HepG2 (cell line): Measurements from ENCODE around the gene TMEM270. TPM values are rescaled to one million over a fixed set of nuclear protein-coding genes. Genes with fewer than 3 reads are reported as not detected.

Experiments
- GMEB2 ChIP-seq: IDR thresholded peaks from 2 replicates; pipeline ENCODE4 v1.6.1; 2016; ENCODE audit warnings: missing biosample characterization, missing genetic modification reagents, low read depth
- HMGA1 ChIP-seq: sonication (generic); formaldehyde crosslinking; conservative IDR thresholded peaks from 2 replicates; pipeline ENCODE4 v1.4.0; 2020; ENCODE audit warnings: missing genetic modification reagents
- HNF4A ChIP-seq: sonication (generic); formaldehyde crosslinking; IDR thresholded peaks from 2 replicates; pipeline ENCODE4 v1.4.0; 2020; ENCODE audit warnings: missing genetic modification reagents
- MIER2 ChIP-seq: IDR thresholded peaks from 2 replicates; pipeline ENCODE4 v1.6.1; 2016; ENCODE audit warnings: missing biosample characterization, missing genetic modification reagents
- MYNN ChIP-seq: sonication (generic); formaldehyde crosslinking; IDR thresholded peaks from 2 replicates; pipeline ENCODE4 v1.4.0; 2020; ENCODE audit warnings: mild to moderate bottlenecking, low read depth, missing genetic modification reagents
- NR2F6 ChIP-seq, 2 experiments: IDR thresholded peaks; 2 replicates each; pipeline ENCODE4 v1.6.1; 2016; ENCODE audit warnings: antibody characterized with exemption in 1 of 2, mild to moderate bottlenecking in 1 of 2
- SRSF1 ChIP-seq: fragments of 200-400 bp; formaldehyde crosslinking; optimal IDR thresholded peaks from 2 replicates; pipeline ENCODE3; 2017; ENCODE audit warnings: mild to moderate bottlenecking, low read depth, low read length, moderate library complexity
- TP53 ChIP-seq: sonication (generic); formaldehyde crosslinking; conservative IDR thresholded peaks from 2 replicates; pipeline ENCODE4 v1.4.0; 2020; ENCODE audit warnings: missing genetic modification reagents
- ZBTB39 ChIP-seq: sonication (generic); formaldehyde crosslinking; IDR thresholded peaks from 2 replicates; pipeline ENCODE4 v1.5.0; 2020; ENCODE audit warnings: missing genetic modification reagents
- ZNF234 ChIP-seq: sonication (generic); formaldehyde crosslinking; conservative IDR thresholded peaks from 2 replicates; pipeline ENCODE4 v1.5.1; 2020; ENCODE audit warnings: mild to moderate bottlenecking, missing genetic modification reagents
- ZNF264 ChIP-seq: sonication (generic); formaldehyde crosslinking; IDR thresholded peaks from 2 replicates; pipeline ENCODE4 v1.4.0; 2020; ENCODE audit warnings: missing genetic modification reagents
- ZNF383 ChIP-seq: sonication (generic); formaldehyde crosslinking; IDR thresholded peaks from 2 replicates; pipeline ENCODE4 v1.4.0; 2020; ENCODE audit warnings: missing genetic modification reagents, mild to moderate bottlenecking, borderline replicate concordance
- ZSCAN12 ChIP-seq: sonication (generic); formaldehyde crosslinking; IDR thresholded peaks from 2 replicates; pipeline ENCODE4 v1.9.0; 2021; ENCODE audit warnings: mild to moderate bottlenecking, missing genetic modification reagents
- ZZZ3 ChIP-seq: sonication (generic); formaldehyde crosslinking; IDR thresholded peaks from 2 replicates; pipeline ENCODE4 v1.4.0; 2020; ENCODE audit warnings: missing genetic modification reagents, mild to moderate bottlenecking, borderline replicate concordance
- polyA plus RNA-seq, 8 experiments: library from polyadenylated mRNA; depleted of rRNA in 3 of 8; stranded (reverse) in 7 of 8; unstranded in 1 of 8; fragments of >200 nt; fragmentation: Illumina TruSeq in 4 of 8; extraction: Trizol in 4 of 8; gene quantifications; 2 replicates each; pipeline versions ENCODE4 v1.2.1 to v1.2.3, GENCODE V29; 2011 to 2016; ENCODE audit warnings: low read depth in 4 of 8, missing spikeins in 1 of 8, mixed read lengths in 1 of 8; ENCODE audit not compliant: insufficient read depth in 1 of 8
- total RNA-seq, 5 experiments: library from RNA; depleted of rRNA; stranded (reverse); fragments of >200 nt; fragmentation: Illumina TruSeq; extraction: Trizol; gene quantifications; 2 replicates each; pipeline ENCODE4 v1.2.3, GENCODE V29; 2016; ENCODE audit warnings: low read depth in 1 of 5
- TF ChIP-seq, protein P1 (sequence below): sonication (generic); formaldehyde crosslinking; conservative IDR thresholded peaks from 2 replicates; pipeline ENCODE4 v1.4.0; 2020; ENCODE audit warnings: mild to moderate bottlenecking, missing genetic modification reagents, moderate library complexity
- TF ChIP-seq, protein P2 (sequence below): sonication (generic); formaldehyde crosslinking; IDR thresholded peaks from 2 replicates; pipeline ENCODE4 v1.4.0; 2020; ENCODE audit warnings: mild to moderate bottlenecking, missing genetic modification reagents
- TF ChIP-seq, protein P3 (sequence below): fragments of 450-650 bp; IDR thresholded peaks from 2 replicates; pipeline ENCODE4 v1.6.1; 2017; ENCODE audit warnings: mild to moderate bottlenecking

TMEM270 gene
- total and polyA plus RNA-seq, 2 of the 13 experiments (the other 11 are each of a cell fraction or from before 2014, with no cell fraction given), result not detected

DNA sequence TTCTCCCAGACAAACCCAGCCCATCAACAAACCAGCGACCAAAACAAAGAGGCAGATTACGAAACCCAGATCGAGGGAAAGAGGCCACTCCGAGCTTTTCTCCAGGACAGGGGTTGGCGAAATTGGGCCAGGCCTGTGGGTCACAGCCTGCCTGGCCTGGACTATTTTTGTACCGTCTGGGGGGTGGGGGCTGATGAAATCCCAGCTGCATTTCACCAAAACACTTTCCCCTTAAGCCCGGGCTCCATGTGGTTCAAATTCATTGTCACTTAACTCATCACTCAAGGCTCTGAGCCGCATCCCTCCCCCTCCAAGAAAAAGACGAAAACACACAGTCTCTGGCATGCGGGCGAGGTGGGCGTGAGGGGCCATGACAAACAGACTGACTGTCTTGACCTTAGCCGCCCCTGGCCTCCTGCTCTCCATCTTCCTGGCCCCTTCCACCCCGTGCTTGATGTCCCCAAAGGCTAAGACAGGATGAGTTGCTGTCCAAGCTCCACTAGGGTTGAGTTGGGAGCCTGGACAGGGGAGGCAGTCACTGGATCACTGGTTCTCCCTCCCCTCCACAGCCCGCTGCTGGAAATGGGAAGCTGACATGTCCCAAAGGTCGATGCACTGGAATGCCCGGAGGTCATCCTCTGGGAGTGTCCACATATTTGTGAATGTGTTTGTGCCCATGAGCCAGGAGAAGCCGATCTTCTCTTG, 19.2 kb downstream of the TMEM270 start (continued):
- TF ChIP-seq, protein P1, sequence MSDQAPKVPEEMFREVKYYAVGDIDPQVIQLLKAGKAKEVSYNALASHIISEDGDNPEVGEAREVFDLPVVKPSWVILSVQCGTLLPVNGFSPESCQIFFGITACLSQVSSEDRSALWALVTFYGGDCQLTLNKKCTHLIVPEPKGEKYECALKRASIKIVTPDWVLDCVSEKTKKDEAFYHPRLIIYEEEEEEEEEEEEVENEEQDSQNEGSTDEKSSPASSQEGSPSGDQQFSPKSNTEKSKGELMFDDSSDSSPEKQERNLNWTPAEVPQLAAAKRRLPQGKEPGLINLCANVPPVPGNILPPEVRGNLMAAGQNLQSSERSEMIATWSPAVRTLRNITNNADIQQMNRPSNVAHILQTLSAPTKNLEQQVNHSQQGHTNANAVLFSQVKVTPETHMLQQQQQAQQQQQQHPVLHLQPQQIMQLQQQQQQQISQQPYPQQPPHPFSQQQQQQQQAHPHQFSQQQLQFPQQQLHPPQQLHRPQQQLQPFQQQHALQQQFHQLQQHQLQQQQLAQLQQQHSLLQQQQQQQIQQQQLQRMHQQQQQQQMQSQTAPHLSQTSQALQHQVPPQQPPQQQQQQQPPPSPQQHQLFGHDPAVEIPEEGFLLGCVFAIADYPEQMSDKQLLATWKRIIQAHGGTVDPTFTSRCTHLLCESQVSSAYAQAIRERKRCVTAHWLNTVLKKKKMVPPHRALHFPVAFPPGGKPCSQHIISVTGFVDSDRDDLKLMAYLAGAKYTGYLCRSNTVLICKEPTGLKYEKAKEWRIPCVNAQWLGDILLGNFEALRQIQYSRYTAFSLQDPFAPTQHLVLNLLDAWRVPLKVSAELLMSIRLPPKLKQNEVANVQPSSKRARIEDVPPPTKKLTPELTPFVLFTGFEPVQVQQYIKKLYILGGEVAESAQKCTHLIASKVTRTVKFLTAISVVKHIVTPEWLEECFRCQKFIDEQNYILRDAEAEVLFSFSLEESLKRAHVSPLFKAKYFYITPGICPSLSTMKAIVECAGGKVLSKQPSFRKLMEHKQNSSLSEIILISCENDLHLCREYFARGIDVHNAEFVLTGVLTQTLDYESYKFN (CRISPR knock-in tag), result peak; percentile 35; the same call in 1 of the 2 replicates
- TF ChIP-seq SRSF1, result no peak
- TF ChIP-seq TP53, result no peak
- TF ChIP-seq, protein P2, sequence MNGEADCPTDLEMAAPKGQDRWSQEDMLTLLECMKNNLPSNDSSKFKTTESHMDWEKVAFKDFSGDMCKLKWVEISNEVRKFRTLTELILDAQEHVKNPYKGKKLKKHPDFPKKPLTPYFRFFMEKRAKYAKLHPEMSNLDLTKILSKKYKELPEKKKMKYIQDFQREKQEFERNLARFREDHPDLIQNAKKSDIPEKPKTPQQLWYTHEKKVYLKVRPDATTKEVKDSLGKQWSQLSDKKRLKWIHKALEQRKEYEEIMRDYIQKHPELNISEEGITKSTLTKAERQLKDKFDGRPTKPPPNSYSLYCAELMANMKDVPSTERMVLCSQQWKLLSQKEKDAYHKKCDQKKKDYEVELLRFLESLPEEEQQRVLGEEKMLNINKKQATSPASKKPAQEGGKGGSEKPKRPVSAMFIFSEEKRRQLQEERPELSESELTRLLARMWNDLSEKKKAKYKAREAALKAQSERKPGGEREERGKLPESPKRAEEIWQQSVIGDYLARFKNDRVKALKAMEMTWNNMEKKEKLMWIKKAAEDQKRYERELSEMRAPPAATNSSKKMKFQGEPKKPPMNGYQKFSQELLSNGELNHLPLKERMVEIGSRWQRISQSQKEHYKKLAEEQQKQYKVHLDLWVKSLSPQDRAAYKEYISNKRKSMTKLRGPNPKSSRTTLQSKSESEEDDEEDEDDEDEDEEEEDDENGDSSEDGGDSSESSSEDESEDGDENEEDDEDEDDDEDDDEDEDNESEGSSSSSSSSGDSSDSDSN, result peak; percentile 41; the same call in 1 of the 2 replicates
- TF ChIP-seq ZNF383, result no peak
- no peak for TF ChIP-seq MYNN
- TF ChIP-seq HNF4A (CRISPR knock-in tag), result peak; percentile 76
- TF ChIP-seq NR2F6 (IDR thresholded peaks at IDR 0.05), result peak; percentile 59
- TF ChIP-seq NR2F6 (CRISPR knock-in tag; IDR thresholded peaks at IDR 0.05), result peak; percentile 81
- TF ChIP-seq, protein P3, sequence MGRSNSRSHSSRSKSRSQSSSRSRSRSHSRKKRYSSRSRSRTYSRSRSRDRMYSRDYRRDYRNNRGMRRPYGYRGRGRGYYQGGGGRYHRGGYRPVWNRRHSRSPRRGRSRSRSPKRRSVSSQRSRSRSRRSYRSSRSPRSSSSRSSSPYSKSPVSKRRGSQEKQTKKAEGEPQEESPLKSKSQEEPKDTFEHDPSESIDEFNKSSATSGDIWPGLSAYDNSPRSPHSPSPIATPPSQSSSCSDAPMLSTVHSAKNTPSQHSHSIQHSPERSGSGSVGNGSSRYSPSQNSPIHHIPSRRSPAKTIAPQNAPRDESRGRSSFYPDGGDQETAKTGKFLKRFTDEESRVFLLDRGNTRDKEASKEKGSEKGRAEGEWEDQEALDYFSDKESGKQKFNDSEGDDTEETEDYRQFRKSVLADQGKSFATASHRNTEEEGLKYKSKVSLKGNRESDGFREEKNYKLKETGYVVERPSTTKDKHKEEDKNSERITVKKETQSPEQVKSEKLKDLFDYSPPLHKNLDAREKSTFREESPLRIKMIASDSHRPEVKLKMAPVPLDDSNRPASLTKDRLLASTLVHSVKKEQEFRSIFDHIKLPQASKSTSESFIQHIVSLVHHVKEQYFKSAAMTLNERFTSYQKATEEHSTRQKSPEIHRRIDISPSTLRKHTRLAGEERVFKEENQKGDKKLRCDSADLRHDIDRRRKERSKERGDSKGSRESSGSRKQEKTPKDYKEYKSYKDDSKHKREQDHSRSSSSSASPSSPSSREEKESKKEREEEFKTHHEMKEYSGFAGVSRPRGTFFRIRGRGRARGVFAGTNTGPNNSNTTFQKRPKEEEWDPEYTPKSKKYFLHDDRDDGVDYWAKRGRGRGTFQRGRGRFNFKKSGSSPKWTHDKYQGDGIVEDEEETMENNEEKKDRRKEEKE, result no peak
- TF ChIP-seq HMGA1 (CRISPR knock-in tag), result no peak
- TF ChIP-seq ZNF234 (CRISPR knock-in tag), result no peak
- TF ChIP-seq GMEB2, result no peak
- no peak for TF ChIP-seq MIER2 (CRISPR knock-in tag)
- no peak for TF ChIP-seq ZZZ3 (CRISPR knock-in tag)
- no peak for TF ChIP-seq ZNF264
- TF ChIP-seq ZSCAN12 (CRISPR knock-in tag), result no peak
- TF ChIP-seq ZBTB39, result no peak
